Stimulated activated CD4-positive, alpha-beta T cell treated with anti-CD3 and anti-CD28 coated beads, Interleukin-1b, Interleukin-23, amount 100 ng/mL, for 4 hours (primary cell): ENCODE measurements around the gene TNFRSF6B.
"Not testable (repeated sequence)": the region's sequence is repeated elsewhere in the genome, so short reads cannot be mapped to it uniquely, and the experiment has no call there.

Source experiments
- DNase-seq, 2 donors: peaks; one replicate each; pipeline ENCODE4 v3.0.0-alpha.2; 2020; ENCODE audit warnings: low read depth in 2 of 2

The TNFRSF6B gene

DNA sequence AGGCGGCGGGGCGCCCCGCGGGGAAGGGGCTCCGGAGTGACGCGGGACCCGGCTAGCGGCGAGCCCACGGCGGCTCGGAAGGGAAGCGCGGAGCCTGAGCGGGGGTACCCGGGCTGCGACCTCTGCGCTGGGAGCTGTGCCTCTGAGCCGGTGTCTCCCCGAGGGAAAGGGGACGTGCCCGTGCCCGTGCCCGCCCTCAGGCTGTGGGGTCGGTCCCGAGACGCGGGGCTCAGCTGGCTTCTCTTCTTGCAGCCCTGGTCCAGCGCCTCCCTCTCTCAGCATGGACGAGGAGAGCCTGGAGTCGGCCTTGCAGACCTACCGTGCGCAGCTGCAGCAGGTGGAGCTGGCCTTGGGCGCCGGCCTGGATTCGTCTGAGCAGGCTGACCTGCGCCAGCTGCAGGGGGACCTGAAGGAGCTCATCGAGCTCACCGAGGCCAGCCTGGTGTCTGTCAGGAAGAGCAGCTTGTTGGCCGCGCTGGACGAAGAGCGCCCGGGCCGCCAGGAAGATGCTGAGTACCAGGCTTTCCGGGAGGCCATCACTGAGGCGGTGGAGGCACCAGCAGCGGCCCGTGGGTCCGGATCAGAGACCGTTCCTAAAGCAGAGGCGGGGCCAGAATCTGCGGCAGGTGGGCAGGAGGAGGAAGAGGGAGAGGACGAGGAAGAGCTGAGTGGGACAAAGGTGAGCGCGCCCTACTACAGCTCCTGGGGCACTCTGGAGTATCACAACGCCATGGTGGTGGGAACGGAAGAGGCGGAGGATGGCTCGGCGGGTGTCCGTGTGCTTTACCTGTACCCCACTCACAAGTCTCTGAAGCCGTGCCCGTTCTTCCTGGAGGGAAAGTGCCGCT is 12.1 kb downstream of the TNFRSF6B start:
- no peak for DNase-seq

DNA sequence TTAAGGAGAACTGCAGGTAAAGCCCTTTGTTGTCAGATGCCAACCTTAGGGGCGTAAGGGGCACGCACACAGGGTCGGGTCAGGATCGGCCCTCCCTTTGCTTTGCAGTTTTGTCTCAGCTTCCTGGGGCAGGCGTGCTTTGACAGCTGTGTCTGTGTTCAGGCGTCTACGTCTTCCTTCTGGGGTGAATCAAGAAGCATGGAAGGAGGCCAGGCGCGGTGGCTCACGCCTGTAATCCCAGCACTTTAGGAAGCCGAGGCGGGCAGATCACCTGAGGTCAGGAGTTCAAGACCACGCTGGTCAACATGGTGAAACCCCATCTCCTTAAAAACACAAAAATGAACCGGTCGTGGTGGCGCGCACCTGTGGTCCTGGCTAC is 12.7 kb downstream of the TNFRSF6B start:
- no peak for DNase-seq

DNA sequence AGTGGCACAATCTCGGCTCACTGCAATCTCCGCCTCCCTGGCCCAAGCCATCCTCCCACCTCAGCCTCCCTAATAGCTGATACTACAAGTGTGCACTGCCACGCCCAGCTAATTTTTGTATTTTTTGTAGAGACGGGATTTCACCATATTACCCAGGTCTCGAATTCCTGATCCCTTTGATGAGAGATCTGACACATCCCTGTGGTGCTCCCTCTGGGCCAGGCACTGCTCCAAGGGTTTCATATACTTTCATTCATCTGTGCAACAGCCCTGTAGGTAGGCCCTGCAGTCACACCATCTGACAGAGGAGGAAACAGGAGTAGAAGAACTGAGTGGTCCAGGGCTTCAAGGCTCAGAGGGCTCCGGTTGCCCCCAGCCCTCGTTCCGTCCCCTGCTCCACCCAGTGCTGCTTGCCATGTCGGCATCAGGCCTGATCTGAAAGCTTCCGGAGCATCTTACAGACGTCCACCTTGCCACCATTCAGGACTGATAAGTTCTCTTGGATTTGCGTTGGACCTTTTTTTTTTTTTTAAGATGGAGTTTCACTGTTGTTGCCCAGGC is 14.7 kb downstream of the TNFRSF6B start:
- DNase-seq: no peak

DNA sequence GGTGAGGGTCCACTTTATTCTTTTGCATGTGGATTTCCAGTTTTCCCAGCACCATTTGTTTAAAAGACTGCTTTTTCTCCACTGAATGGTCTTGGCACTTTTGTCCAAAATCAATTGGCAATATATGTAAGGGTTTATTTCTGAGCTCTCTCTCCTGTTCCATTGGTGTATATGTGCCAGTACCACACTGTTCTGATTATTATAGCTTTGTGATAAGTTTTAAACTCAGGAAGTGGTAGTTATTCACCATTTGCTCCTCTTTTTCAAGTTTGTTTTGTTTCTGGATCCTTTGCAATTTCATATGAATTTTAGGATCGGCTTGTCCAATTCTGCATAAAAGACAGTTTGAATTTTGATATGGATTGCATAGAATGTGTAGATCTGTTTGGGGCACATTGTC is 15.7 kb downstream of the TNFRSF6B start:
- DNase-seq: no peak

DNA sequence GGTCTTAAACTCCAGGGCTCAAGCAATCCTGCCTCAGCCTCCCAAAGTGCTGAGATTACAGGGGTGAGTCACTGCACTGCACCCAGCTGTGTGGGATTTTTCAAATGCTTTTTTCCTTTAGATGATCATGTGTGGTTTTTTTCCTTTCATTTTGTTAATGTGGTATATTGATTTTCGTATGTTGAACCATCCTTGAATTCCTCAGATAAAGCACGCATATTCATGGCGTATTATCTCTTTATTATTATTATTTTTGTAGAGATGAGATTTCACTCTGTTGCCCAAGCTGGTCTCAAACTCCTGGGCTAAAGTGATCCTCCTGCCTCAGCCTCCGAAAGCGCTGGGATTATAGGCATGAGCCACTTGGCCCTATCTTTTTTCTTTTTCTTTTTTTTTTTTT is 18.4 kb downstream of the TNFRSF6B start:
- DNase-seq: no peak

DNA sequence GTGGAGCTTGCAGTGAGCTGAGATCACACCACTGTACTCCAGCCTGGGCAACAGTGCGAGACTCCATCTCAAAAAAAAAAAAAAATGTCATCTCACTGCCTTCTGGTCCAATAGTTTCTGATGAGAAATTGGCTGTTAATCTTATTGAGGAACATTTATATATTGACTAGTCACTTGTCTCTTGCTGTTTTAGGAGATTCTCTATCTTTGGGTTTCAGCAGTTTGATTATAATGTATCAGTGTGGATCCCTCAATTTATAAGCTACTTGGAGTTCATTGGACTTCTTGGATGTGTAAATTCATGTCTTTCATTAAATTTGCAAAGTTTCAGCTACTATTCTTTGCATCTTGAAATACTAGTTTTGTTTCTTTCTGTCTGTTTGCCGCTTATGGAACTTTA is 22.5 kb downstream of the TNFRSF6B start:
- no peak for DNase-seq

DNA sequence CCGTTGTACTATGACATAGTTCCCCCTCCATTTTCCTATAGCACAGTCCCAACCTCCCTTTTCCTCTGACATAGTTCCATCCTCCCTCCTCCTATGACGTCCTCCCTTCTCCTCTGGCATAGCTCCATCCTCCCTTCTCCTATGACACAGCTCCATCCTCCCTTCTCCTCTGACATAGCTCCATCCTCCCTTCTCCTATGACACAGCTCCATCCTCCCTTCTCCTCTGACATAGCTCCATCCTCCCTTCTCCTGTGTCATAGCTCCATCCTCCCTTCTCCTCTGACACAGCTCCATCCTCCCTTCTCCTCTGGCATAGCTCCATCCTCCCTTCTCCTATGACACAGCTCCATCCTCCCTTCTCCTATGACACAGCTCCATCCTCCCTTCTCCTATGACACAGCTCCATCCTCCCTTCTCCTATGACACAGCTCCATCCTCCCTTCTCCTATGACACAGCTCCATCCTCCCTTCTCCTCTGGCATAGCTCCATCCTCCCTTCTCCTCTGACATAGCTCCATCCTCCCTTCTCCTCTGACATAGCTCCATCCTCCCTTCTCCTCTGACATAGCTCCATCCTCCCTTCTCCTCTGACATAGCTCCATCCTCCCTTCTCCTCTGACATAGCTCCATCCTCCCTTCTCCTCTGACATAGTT is 26.6 kb downstream of the TNFRSF6B start:
- not testable (repeated sequence) for DNase-seq

DNA sequence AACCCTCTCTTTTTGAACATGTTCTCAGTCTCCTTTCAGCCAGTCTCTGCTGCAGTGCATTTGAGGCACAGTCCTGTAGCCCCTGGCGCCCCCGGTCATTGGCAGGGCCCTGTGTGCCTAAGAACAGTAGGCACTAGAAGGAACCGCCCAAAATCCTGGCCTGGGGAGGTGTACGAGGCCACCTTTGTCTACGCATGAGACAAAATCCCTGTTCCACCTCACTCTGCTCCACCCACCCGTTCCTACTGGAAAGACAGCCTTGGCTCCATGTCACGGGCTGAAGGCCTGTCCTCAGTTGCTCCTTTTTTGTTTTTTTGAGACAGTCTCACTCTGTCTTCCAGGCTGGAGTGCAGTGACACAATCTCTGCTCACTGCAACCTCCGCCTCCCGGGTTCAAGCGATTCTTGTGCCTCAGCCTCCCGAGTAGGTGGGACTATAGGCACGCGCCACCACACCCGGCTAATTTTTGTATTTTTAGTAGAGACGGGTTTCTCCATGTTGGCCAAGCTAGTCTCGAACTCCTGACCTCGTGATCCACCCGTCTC is 33.8 kb downstream of the TNFRSF6B start:
- DNase-seq: not testable (repeated sequence)

DNA sequence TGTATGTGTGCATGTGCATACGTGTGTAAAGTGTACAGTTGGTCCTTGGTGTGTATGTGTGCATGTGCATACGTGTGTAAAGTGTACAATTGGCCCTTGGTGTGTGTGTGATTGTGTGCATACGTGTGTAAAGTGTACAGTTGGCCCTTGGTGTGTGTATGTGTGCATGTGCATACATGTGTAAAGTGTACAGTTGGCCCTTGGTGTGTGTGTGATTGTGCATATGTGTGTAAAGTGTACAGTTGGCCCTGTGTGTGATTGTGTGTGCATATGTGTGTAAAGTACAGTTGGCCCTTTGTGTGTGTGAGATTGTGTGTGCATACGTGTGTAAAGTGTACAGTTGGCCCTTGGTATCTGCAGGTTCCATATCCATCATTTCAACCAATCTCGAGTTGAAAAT is 35.0 kb downstream of the TNFRSF6B start:
- no peak for DNase-seq

DNA sequence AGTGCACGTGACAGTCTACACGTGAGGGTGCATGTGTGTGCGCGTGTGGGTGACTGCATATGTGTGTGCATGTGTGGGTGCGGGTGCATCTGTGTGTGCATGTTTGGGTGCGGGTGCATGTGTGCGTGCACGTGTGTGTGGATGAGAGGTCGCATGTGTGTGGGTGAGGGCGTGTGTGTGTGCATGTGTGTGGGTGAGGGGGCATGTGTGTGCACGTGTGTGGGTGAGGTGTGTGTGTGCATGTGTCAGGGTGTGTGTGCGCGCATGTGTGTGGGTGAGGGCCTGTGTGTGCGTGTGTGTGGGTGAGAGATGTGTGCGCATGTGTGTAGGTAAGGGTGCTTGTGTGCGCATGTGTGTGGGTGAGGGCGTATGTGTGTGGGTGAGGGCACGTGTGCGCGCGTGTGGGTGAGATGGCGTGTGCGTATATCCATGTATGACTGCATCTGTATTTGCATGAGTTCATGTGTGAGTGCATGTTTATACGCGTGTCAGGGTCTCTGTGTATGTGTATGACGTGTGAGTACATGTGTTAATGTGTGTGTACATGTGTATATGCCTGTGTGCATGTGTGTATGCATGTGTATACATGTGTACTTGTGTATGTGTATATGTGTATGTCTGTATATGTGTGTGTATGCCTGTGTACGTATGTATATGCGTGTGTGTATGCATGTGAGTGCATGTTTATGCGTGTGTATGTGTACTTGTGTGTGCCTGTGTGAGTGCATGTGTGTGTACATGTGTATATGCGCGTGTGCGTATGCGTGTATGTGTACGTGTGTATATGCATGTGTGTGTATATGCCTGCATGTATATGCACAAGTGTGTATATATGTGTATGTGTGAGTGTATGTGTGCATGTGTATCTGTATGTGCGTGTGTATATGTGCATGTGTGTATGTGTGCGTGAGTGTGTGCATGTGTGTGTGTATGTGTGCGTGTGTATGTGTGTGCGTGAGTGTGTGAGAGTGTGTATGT is 36.0 kb downstream of the TNFRSF6B start:
- DNase-seq: no peak

DNA sequence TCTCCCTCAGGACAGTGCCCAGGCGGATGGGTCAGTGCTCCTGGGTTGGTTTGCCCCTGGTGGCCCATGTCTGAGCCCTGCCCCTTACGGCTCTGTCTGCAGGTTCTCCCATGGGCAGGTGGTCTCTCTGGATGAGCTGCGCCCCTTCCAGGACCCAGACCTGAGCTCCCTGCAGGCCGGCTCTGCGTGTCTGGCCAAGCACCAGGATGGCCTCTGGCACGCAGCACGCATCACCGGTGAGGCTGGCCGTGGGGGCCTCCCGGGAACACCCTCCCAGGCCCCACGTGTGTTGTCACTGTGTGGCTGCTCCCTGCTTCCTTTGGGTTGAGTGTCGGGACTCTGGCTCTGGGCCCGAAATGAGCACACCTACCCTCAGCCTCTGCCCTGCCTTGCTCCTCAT is 36.7 kb downstream of the TNFRSF6B start:
- no peak for DNase-seq

DNA sequence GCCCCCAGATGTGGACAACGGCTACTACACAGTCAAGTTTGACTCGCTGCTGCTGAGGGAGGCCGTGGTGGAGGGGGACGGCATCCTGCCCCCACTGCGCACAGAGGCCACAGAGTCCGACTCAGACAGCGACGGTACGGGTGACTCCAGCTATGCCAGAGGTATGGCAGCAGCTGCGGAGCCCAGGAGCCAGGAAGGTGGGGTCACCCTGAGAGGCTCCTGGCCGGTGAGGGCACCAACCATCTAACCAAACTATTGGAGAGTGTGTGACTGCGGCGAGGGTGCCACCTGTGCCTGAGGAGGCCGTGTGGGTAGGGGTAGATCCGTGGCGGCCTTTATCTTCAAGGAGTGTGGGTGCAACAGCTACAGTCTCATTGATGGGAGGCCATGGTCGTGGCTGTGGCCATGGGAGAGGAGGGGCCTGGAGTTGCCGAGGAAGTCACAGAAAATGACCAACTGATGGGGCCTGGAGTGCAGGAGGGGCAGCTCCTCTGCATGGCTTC is 37.2 kb downstream of the TNFRSF6B start:
- no peak for DNase-seq

DNA sequence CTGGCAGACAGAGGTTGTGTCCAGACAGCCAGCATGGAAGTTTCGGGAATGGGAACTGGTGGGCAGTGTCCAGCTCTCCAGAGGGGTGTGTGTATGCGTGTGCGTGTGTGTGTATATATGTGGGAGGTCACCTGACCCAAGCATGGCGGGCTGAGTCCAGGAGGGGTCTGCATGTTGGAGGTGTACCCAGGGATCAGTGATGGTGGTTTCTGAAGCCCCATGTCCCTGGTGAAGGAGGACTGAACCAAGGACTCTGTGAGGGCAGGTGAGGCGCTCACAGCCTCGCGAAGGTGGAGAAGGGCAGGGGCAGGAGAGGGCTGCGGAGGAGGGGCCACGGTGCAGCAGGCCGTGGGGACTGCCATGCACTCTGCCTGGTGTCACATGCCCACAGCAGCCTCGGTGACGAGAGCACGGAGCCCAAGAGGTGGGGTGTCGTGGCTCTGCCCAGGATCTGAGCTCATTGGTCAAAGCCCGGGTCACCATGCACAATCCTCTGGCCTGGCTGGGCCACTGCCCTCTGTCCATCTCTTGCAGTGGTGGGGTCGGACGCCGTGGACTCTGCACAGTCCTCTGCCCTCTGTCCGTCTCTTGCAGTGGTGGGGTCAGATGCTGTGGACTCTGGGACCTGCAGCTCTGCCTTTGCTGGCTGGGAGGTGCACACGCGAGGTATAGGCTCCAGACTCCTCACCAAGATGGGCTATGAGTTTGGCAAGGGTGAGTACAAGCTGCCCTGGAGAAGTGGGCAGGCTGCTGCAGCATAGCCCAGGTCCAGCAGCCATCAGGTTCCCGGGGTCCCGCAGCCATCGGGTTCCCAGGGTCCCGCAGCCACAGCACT is 37.9 kb downstream of the TNFRSF6B start:
- no peak for DNase-seq

DNA sequence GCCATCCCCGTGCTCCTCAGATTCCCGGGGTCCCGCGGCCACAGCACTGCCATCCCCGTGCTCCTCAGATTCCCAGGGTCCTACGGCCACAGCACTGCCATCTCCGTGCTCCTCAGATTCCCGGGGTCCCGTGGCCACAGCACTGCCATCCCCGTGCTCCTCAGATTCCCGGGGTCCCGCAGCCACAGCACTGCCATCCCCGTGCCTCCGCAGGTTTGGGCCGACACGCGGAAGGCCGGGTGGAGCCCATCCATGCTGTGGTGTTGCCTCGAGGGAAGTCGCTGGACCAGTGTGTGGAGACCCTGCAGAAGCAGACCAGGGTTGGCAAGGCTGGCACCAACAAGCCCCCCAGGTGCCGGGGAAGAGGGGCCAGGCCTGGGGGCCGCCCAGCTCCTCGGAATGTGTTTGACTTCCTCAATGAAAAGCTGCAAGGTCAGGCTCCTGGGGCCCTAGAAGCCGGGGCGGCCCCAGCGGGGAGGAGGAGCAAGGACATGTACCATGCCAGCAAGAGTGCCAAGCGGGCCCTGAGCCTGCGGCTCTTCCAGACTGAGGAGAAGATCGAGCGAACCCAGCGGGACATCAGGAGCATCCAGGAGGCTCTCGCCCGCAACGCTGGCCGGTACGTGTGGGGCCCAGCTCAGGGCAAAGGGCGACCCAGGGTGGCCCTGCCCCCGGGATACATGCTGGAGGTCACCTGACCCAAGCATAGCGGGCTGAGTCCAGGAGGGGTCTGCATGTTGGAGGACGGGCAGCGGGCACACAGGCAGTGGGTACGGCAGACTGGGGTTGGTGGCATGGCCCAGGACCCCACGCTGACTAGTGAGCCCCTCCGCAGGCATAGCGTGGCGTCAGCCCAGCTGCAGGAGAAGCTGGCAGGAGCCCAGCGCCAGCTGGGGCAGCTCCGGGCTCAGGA is 38.8 kb downstream of the TNFRSF6B start:
- DNase-seq: no peak

DNA sequence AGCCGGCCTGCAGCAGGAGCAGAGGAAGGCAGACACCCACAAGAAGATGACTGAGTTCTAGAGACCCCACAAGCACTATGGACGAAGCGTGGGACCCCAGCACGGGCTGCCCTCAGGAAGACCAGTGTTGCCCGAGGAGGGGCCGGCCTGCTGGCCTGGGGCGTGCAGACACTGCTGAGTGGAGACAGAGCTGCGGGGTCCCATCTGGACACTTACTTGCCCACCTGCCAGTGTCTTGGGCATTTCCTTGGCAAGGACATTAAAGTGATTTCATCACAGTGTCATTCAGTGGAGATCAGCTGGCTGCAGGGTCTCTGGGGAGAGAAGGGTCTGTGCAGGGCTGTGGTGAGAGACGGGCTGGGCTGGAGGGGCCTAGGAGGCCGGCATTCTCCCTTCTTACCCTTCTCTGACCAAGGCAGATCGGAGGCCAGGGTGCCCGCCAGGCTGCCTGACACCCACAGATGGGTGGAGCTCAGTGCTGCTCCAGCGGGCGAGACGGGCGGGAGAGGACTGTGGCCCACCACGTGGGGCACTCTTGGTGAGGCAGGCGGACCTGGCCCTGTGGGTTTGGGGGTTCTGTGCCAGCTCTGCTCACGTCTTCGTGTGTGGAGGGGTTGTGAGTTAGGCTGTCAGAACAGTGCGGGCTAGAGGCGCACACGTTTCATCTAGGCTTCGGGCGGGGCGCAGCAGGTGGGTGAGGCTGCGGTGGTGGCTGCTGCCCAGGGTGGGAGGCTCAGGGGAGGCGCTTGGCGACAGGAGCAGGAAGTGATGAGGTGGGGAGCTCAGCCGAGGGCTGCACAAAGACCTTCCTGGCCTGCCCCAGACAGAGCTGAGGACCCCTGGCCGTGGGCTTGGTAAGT is 39.6 kb downstream of the TNFRSF6B start, which contains the start of gene LIME1:
Gene LIME1 (plus strand): TSS at position 806 of the 860 bp plus-strand sequence. CDS start 886 bp downstream, outside the sequence.
- peak in 1 of 2 donors; percentile 47 for DNase-seq

DNA sequence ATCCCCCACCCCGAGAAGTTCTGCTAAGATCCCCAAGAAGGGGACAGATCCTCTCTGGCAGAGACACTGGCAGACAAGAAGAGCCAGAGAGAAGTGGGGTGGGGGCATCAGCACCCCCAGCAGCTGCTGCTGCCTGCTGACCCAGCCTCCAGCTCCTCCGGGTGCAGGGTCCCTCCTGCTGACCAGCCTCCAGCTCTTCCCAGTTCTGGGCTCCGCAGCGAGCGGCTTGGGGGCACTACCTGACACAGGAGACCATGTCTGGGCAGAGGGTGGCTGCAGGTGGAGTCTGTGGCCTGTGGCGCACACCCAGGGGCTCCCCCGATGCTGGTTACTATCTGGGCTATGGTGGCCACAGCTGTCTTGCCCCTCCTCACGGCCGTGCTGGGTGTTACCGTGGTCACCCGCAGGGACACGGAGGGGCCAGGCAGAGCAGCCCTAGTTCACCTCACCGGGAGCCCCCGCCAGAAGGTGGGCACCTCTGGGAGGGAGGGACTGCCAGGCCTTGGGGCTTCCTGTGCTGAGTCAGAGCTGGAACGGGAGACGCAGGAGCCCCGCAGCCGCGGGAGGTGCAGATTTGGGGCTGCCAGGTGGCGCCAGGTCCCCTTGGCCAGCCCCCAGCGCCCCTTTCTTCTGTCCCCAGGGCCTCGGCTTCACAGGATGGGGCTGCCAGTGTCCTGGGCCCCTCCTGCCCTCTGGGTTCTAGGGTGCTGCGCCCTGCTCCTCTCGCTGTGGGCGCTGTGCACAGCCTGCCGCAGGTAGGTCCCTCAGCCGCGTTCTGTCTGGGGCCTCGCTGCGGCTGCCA is 40.6 kb downstream of the TNFRSF6B start:
- DNase-seq: no peak

DNA sequence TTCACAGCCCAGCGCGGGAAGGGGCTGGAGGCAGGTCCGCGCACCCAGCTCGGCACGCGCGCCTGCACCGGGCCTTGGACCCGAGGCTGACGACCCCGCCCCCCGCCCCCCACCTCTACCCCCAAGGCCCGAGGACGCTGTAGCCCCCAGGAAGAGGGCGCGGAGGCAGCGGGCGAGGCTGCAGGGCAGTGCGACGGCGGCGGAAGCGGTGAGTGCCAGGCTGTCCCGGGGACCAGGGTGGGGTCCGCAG is 41.2 kb downstream of the TNFRSF6B start:
- DNase-seq: no peak
